Osteoblast (primary cell): Measurements from ENCODE around the gene CFB. TPM values are rescaled to one million over a fixed set of nuclear protein-coding genes. Genes with fewer than 3 reads are reported as not detected.
"Not testable (repeated sequence)": the region's sequence is repeated elsewhere in the genome, so short reads cannot be mapped to it uniquely, and the experiment has no call there.

Source experiments
- DNase-seq: peaks from one replicate; pipeline ENCODE4 v3.0.0; 2011; ENCODE audit warnings: low spot score, mixed read lengths; ENCODE audit not compliant: insufficient read length; ENCODE audit errors: missing footprints
- H2AFZ ChIP-seq: 2 replicates; pipeline ENCODE4 v1.6.0; 2011; ENCODE audit warnings: mild to moderate bottlenecking, low read length
- H3K27ac ChIP-seq: 2 replicates; pipeline ENCODE4 v1.5.1; 2011; ENCODE audit warnings: mild to moderate bottlenecking, low read depth, low read length, moderate library complexity
- H3K27me3 ChIP-seq: 2 replicates; pipeline ENCODE4 v1.6.0; 2012; ENCODE audit warnings: mild to moderate bottlenecking, control low read depth, inconsistent platforms, low read length, moderate library complexity; ENCODE audit not compliant: insufficient read depth
- H3K36me3 ChIP-seq: 2 replicates; pipeline ENCODE4 v1.5.1; 2011; ENCODE audit warnings: mild to moderate bottlenecking, low read length, control low read depth, moderate library complexity; ENCODE audit not compliant: insufficient read depth
- H3K4me1 ChIP-seq: 2 replicates; pipeline ENCODE4 v1.5.1; 2011; ENCODE audit warnings: mild to moderate bottlenecking, low read length, control low read depth, moderate library complexity; ENCODE audit not compliant: insufficient read depth
- H3K4me2 ChIP-seq: 2 replicates; pipeline ENCODE4 v1.6.0; 2011; ENCODE audit warnings: mild to moderate bottlenecking, low read length; ENCODE audit not compliant: insufficient read depth
- H3K4me3 ChIP-seq: fragments of 200-600 bp; sonication (generic); 3 replicates; pipeline ENCODE4 v1.5.1; 2012; ENCODE audit warnings: mild to moderate bottlenecking, low read length, inconsistent platforms; ENCODE audit not compliant: insufficient read depth
- H3K79me2 ChIP-seq: 2 replicates; pipeline ENCODE4 v1.6.0; 2012; ENCODE audit warnings: mild to moderate bottlenecking, low read length, control low read depth, inconsistent platforms; ENCODE audit not compliant: insufficient read depth
- H3K9me3 ChIP-seq: 2 replicates; pipeline ENCODE4 v1.5.1; 2011; ENCODE audit warnings: low read depth, low read length, control low read depth
- H4K20me1 ChIP-seq: 2 replicates; pipeline ENCODE4 v1.6.0; 2012; ENCODE audit warnings: mild to moderate bottlenecking, low read length, control low read depth; ENCODE audit not compliant: insufficient read depth
- total RNA-seq: library from RNA; depleted of rRNA; stranded (reverse); fragments of >200 nt; gene quantifications from 2 replicates; pipeline ENCODE4 v1.2.3, GENCODE V29; 2012
- TF ChIP-seq, protein P1 (sequence below): IDR thresholded peaks from 2 replicates; pipeline ENCODE4 v1.5.1; 2011; ENCODE audit warnings: mild to moderate bottlenecking, low read depth, low read length, moderate library complexity; ENCODE audit errors: extremely low read depth

The CFB gene
- total RNA-seq, 1 donor = 26.8 TPM

DNA sequence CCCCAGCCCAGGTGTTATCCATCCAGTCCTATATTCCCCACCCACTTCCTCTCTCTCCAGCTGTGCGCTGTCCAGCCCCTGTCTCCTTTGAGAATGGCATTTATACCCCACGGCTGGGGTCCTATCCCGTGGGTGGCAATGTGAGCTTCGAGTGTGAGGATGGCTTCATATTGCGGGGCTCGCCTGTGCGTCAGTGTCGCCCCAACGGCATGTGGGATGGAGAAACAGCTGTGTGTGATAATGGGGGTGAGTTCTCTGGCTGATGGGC, 17.3 kb upstream of the CFB start:
- TF ChIP-seq, protein P1, sequence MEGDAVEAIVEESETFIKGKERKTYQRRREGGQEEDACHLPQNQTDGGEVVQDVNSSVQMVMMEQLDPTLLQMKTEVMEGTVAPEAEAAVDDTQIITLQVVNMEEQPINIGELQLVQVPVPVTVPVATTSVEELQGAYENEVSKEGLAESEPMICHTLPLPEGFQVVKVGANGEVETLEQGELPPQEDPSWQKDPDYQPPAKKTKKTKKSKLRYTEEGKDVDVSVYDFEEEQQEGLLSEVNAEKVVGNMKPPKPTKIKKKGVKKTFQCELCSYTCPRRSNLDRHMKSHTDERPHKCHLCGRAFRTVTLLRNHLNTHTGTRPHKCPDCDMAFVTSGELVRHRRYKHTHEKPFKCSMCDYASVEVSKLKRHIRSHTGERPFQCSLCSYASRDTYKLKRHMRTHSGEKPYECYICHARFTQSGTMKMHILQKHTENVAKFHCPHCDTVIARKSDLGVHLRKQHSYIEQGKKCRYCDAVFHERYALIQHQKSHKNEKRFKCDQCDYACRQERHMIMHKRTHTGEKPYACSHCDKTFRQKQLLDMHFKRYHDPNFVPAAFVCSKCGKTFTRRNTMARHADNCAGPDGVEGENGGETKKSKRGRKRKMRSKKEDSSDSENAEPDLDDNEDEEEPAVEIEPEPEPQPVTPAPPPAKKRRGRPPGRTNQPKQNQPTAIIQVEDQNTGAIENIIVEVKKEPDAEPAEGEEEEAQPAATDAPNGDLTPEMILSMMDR = no peak
- no peak for DNase-seq
- H3K36me3 ChIP-seq = no peaks in the 10 kb centered on the region

DNA sequence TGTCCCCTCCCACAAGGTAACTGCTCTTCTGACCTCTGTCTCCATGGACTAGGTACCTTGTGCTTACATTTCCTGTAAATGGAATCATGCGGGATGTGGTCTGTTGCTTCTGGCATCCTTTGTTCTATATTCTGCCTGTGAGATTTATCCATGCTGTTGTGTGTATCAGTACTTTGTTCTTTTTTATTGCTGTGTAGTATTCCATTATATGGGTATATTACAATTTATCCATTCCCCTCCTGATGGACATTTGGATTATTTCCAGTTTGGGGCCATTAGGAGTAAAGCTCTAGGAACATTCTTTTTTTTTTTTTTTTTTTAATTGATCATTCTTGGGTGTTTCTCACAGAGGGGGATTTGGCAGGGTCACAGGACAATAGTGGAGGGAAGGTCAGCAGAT, 14.9 kb upstream of the CFB start:
- H3K4me1 ChIP-seq = no peaks in the 10 kb centered on the region

More for the DNA sequence above, 17.3 kb upstream of the CFB start:
- H3K79me2 ChIP-seq = no peaks in the 10 kb centered on the region
- no peak overlapping the region for H3K4me2 ChIP-seq
- peaks cover 7% of the 10 kb centered on the region for H3K27me3 ChIP-seq
- H3K27ac ChIP-seq = no peak overlapping the region
- H3K4me3 ChIP-seq = no peak overlapping the region
- H3K4me1 ChIP-seq = no peaks in the 10 kb centered on the region
- no peaks in the 10 kb centered on the region for H4K20me1 ChIP-seq
- H2AFZ ChIP-seq = no peak overlapping the region
- H3K9me3 ChIP-seq = no peaks in the 10 kb centered on the region

DNA sequence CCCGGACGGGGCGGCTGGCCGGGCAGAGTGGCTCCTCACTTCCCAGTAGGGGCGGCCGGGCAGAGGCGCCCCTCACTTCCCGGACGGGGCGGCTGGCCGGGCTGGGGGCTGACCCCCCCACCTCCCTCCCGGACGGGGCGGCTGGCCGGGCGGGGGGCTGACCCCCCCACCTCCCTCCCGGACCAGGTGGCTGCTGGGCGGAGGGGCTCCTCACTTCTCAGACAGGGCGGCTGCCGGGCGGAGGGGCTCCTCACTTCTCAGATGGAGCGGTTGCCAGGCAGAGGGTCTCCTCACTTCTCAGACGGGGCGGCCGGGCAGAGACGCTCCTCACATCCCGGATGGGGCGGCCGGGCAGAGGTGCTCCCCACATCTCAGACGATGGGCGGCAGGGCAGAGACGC, 13.8 kb upstream of the CFB start:
- not testable (repeated sequence) for H3K4me3 ChIP-seq

More for the DNA sequence above, 14.9 kb upstream of the CFB start:
- Histone ChIP-seq H3K9me3 (no peaks in the 10 kb centered on the region), H3K4me2 (no peak overlapping the region), H2AFZ (no peak overlapping the region), H3K36me3 (no peaks in the 10 kb centered on the region), H3K27me3 (peaks cover 8% of the 10 kb centered on the region), H3K27ac (no peak overlapping the region), H3K4me3 (no peak overlapping the region), H4K20me1 (no peaks in the 10 kb centered on the region), H3K79me2 (no peaks in the 10 kb centered on the region)
- no peak for DNase-seq
- TF ChIP-seq, protein P1 = no peak

DNA sequence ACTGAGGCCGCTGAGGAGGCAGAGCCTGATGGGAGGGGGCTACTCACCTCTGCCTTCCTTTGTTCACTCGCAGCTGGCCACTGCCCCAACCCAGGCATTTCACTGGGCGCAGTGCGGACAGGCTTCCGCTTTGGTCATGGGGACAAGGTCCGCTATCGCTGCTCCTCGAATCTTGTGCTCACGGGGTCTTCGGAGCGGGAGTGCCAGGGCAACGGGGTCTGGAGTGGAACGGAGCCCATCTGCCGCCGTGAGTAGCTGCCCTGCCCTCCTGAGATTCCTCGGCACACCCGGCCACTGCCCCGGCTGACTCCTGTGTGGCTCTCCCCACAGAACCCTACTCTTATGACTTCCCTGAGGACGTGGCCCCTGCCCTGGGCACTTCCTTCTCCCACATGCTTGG, 12.4 kb upstream of the CFB start:
- H3K36me3 ChIP-seq = no peaks in the 10 kb centered on the region
- no peak overlapping the region for H2AFZ ChIP-seq
- H3K27me3 ChIP-seq = peaks cover 8% of the 10 kb centered on the region
- no peaks in the 10 kb centered on the region for H3K9me3 ChIP-seq
- TF ChIP-seq, protein P1 = no peak
- H3K4me1 ChIP-seq = no peaks in the 10 kb centered on the region
- no peak overlapping the region for H3K4me2 ChIP-seq
- no peaks in the 10 kb centered on the region for H3K79me2 ChIP-seq
- no peak for DNase-seq
- H3K4me3 ChIP-seq = no peak overlapping the region
- no peaks in the 10 kb centered on the region for H4K20me1 ChIP-seq
- H3K27ac ChIP-seq = no peak overlapping the region

More for the DNA sequence above, 13.8 kb upstream of the CFB start:
- H3K27ac ChIP-seq, H3K27me3 ChIP-seq, H3K79me2 ChIP-seq, H3K36me3 ChIP-seq, H3K4me1 ChIP-seq, H2AFZ ChIP-seq, H3K4me2 ChIP-seq, DNase-seq, H3K9me3 ChIP-seq, H4K20me1 ChIP-seq: not testable (repeated sequence)

DNA sequence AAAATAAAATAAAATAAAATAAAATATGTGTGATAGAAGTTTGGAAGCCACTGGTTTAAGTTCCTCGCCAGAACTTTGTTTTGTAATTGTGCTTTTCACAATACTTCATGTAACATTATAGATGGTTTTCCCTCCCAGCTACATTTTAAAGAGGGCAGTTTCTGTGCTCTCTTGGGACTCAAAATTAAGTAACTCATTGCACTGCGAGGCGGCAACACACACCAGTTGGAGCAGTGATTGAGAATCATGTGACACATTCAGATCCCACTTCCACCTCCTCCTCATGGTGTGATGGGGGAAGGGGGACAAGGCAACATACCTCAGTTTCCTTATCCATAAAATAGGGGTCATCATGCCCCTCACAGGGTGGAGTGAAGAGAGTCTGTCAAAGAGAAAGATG, 10.9 kb upstream of the CFB start:
- Histone ChIP-seq H3K27me3 (peaks cover 8% of the 10 kb centered on the region), H3K27ac (no peak overlapping the region), H3K4me1 (peaks cover 1% of the 10 kb centered on the region), H2AFZ (no peak overlapping the region), H3K4me2 (no peak overlapping the region), H4K20me1 (no peaks in the 10 kb centered on the region), H3K79me2 (no peaks in the 10 kb centered on the region), H3K9me3 (no peaks in the 10 kb centered on the region), H3K4me3 (no peak overlapping the region), H3K36me3 (no peaks in the 10 kb centered on the region)
- TF ChIP-seq, protein P1 = no peak
- no peak for DNase-seq
